GM21576 (cell line): Measurements from ENCODE around the gene PPP4C.
A peak's percentile ranks its signal among the peaks of the same experiment; 100 is the strongest.

Experiments
- ATAC-seq: cut with Tn5 transposase; IDR thresholded peaks from one replicate; pipeline ENCODE4 v1.9.1; 2021; ENCODE audit warnings: mild to moderate bottlenecking, moderate library complexity; ENCODE audit not compliant: unreplicated experiment

The PPP4C gene

DNA sequence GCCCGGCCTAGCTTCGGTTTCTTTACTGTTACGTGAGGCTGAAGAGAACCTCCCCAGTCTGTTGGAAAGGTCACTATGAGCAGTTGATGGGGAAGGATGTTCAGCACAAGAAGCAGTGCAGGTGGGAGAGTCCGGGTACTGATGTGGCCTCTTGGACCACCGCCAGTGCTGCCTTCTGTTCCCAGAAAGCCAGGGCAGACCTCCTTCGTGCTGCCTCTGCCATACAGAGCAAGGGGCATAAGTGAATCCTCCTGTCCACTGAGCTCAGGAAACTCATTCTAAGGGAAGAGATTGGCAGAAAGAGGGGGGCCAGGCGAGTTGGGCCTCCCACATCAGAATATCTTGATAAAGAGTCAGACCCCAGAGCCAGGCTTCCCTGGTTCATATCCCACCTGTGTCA lies 3.7 kb downstream of the PPP4C start:
- ATAC-seq: no peak

DNA sequence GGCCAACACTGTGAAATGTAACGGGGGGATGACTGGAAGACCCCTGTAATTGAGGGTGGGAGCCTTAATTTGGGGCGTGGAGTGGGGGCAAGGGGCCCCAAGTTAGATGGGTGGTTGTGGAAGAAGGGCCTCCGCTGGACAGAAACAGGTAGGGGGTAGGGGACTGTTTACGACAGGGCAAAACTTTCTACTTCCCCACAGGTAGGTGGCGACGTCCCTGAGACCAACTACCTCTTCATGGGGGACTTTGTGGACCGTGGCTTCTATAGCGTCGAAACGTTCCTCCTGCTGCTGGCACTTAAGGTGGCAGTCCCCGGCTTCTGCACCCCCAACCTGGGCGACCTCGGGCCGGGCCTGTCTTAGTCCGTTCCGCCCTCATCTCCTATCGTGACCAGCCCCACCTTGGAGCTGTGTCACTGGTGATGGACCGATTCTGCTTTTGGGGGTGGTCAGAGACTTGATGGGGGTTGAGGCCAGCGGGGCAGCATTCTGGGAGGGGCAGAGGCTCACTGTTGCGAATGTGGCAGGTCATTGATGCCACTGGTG lies 6.8 kb downstream of the PPP4C start:
- no peak for ATAC-seq

DNA sequence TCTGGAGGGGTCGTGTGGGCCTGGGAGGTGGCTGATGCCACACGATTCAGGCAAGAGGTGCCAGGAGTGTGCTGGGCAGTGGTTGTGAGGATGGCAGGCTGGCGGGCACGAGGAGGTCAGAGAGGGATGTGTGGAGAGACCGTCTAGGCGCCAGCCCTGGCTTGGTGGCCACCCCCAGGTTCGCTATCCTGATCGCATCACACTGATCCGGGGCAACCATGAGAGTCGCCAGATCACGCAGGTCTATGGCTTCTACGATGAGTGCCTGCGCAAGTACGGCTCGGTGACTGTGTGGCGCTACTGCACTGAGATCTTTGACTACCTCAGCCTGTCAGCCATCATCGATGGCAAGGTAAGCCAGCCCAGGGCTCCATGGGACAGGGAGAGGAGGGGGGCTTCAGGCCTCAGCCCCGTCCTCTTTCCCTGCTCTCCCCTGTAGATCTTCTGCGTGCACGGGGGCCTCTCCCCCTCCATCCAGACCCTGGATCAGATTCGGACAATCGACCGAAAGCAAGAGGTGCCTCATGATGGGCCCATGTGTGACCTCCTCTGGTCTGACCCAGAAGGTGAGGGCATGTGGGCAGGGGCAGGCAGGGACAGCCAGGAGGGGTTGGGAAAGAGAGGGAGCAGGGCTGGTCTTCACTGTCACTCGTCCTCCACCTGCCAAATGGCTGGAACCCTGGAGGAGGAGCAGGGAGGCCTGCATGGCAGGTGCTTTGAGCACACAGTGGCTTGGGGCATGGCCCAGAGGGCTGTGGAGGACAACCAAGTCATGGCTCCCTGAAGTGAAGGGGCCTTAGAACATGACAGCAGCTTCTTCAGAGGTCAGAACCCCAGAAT lies 7.6 kb downstream of the PPP4C start:
- no peak for ATAC-seq

DNA sequence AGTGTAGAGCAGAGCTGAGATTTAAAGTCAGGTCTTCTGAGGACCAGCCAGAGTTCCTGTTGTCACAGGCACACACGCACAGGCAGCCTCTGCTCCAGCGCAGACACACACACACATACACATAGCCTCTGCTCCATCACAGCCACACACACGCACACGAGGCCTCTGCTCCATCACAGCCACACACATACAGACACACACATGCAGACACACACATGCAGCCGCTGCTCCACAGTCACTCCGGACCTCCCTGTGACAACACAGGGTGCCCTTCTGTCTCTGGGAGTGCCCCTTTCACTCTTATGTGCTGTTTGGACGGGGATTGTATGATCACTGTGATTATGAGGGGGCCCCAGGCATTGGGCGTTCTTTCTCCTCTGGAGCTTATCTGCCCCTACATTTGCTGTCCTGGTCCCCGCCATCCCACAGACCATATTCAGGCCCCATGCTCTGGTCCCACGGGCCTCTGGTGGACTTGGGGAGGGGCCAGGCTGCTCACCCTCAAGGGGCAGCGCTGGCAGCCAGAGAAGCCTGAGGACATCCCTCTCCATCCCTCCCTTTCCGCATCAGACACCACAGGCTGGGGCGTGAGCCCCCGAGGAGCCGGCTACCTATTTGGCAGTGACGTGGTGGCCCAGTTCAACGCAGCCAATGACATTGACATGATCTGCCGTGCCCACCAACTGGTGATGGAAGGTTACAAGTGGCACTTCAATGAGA lies 8.5 kb downstream of the PPP4C start:
- ATAC-seq: no peak

DNA sequence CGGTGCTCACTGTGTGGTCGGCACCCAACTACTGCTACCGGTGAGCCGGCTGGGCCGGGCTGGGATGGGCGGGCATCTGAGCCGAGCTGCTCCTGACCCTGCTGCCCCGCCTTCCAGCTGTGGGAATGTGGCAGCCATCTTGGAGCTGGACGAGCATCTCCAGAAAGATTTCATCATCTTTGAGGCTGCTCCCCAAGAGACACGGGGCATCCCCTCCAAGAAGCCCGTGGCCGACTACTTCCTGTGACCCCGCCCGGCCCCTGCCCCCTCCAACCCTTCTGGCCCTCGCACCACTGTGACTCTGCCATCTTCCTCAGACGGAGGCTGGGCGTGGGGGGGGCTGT lies 9.0 kb downstream of the PPP4C start:
- no peak for ATAC-seq

DNA sequence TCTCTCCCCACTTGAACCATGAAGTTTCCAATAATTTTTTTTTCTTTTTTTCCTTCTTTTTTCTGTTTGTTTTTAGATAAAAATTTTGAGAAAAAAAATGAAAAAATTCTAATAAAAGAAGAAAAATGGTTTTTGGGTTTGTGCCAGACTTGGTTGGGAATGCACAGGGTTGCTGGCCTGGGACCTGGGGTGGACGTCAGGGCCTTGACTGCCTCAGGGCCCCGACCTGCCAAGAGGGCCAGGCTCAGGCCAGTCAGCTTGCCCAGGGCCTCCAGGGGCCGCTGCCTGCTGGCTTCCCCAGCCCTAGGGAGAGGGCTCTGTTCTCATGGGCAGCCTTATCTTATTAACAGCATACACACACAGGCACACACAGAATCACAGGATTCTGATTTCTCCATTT lies 9.5 kb downstream of the PPP4C start:
- ATAC-seq: no peak

DNA sequence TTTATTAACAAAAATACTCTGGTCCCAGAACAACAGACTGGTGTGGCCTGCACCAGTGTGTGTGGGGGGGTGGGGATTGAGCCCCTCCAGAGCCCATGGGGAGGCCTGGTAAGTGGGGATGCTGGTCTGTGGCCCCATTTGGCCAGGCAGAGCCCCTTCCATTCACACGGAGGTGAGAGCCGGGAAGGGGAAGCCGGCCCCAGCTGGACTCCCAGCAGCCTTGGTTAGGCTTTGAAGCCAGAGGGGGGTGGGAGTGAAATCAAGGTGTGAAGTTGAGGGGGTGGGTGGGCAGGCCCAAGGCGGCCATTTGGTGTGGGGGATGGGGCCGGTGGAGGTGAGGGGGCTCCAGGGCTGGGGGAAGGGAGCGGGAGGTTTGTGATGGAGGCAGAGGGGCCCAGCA lies 10.0 kb downstream of the PPP4C start:
- no peak for ATAC-seq

DNA sequence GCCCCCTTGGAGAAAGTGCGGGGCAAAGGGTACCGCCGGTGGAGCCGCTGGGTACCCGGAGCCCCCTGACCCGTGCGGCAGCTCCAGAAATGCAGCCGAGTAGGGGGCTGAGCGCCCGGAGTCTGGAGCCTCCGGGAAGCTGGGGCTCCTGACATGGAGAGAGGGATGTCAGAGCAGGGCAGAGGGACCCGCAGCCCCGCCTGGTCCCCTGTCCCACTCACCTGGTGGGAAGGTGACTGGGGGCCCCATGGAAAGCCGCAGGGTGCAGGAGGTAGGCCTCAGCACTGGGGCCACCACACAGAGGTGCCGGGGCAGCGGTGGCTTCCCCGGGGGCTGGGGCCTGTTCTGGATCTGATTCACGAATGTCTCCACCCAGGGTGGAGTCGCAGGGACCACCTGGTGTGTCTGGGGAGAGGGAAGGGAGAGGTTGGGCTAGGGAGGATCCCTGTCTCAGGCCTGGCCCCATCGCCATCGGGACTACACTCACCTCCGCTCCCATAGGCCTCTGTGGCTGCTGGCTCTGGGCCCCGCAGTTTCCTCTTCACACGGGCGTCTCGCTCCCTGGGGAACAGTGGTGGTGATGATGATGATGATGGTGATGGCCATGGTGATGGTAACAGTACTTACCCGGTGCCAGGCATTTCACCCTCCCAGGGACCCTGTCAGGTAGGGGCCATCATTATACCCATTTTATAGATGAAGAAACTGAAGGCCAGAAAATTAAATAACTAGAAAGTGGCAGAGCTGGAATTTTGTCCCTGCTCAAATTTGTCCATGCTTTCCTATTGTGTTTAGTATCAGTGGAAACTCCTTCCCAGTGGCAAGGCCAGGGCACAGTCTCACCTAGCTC lies 10.7 kb downstream of the PPP4C start:
- ATAC-seq: no peak

DNA sequence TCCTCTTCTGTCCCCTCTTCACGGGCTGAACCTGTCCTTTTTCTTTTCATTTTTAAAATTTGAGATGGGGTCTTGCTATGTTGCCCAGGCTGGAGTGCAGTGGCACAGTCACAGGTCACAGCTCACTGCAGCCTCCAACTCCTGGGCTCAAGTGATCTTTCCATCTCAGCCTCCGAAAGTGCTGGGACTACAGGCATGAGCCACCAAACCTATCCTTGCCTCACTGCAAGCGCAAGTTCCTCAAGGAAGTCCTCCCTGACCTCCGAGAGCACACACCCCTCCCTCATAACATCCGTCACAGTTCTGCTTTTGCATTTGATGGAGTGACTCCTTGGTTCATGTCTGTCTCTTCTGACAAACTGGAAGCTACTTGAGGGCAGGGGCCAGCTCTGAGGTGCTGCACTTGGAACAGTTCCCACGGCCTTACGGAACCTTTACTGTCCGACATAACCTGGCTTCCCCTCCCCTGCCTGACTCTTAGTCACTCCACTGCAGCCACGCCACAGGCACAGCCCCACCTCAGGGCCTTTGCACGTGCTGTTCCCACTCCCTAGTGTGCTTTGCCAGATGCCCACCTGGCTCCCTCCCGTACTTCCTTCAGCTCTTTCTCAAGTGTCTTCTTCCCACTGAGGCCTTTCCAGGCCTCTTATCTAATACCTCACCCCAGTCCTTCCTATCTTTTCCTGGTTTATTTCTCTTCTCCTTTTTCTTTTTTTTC lies 11.5 kb downstream of the PPP4C start:
- ATAC-seq: no peak

DNA sequence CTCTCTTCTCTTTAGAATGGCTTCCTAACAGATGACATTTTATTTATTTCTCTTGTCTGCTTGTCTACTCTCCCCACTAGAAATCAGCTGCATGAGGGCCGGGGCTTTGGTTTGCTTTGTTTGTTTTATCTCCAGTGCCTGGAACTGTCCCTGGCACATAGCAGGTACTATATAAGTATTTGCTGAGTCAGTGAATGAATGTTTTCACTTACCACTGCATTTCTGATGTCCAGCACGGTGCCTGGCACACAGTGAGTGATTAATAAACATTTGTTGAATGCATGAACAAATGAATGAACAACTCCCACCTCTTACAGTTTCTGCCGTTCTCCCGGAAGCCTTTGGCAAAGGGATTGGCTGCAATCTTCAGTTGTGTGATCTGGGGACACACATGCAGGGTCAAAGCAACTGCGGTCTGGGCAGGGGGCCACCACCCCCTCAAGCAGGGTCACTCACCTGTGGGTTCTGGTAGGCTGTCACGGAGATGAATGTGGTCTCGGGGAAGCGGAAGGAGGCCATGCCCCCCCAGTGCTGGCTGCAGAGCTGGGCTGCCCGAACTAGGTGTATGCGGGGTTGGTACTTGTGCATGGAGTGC lies 12.5 kb downstream of the PPP4C start:
- no peak for ATAC-seq

DNA sequence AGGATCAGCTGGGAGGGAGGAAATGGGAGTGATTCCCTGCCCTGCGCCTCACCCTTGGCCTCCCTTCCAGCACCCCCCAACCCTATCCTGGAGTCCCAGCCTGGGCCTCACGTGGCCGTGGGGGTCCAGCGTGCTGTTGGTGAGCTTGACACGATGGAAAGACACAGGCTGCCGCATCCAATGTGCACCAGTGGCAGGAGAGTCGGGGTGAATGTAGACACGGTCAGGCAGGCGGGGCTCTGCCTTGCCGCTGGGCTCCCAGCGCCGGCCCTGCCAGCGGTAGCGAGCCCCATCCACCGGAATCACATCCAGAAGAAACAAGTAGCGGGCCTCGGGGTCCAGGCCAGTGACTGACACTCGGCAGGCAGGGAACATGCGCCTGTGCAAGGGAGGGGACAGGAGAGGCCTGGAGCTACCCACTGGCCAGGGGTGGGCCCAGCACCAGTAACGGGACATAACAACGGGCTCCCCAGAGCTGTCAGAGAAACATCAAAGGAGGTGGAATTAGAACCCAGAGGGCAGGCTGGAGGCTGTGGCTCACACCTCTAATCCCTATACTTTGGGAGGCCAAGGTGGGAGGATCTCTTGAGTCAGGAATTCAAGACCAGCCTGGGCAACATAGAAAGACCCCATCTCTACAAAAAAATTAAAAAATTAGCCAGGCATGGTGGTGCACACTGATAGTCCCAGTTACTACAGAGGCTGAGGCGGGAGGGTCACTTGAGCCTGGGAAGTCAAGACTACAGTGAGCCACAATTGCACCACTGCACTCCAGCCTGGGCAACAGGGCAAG lies 13.2 kb downstream of the PPP4C start:
- ATAC-seq: no peak

DNA sequence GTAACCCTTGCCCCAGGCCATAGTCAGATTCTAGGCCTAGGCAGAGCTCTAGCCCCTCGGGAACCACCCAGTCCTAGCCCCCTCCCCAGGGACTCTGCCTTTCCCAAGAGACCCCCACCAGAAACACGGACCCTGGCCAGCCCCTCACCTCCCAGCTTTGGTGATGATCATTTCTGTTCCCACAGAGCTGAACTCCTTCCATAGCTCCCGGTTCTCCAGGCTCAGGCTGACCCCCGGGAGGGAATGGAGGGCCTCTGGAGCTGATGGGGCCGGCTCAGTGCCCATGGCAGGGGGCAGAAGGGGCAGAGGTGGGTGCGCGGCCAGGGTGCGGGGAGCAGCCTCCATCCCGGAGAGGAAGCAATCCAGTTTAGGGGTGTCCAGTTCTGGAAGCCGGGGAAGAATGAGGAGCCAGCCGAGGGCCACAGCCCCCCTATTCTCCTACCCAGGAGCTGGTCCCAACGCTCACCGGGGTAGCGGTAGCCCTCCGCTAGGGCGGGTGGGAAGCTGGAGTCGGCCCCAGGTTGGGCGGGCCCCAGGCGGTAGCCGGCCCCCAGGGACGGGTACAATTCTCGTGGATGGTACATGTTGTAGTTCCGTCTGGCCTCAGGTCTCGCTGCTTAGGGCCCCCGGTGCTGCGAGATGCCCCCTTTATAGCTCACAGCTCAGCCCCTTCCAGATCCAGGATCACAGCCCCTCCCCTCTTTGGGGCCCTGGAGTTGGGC lies 15.0 kb downstream of the PPP4C start:
- no peak for ATAC-seq

DNA sequence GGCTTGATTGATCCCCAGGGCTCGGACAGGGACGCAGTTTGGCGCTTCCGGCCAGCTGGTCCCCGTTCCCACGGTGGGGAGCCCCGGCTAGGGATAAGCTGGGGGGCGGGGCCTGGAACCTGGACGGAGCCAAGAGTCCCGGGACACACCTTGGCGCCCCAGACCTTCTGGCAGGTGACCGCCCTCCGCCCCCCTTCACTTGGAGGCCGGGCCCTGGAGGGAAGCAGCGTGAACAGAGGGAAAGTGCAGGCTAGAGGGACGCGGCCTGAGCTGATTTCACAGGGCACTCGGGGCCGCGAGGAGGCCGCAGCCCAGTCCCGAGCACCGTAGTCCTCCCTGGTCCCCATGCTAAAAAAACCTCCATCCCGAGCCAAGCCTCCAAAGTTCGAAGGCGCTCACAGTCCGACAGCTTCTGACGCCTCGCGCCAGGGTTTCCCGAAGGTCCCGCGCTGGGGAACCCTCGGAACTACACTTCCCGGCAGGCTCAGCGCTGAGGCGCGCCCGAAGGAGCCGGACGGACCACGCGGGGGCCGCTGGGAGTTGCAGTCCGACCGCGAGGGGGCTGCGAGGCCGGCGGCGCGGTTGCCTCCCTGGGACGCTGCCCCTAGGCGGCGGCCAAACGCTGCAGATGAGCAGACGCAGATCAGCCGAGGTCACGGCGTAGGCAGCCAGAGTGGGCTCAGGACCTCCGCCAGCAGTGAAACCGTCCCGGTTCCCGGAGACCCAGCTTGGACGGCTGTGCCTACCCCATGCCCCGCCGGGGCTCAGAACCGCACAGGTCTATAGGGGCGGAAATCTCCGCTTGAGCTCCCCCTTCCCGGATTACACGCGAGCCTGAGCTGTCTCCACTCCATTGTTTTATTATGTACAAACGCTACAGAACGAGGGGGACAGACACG lies 15.9 kb downstream of the PPP4C start, which contains the start of gene TBX6:
TBX6 (minus strand) TSS at position 451 of the 899 bp plus-strand sequence. CDS start 731 bp downstream, outside the sequence.
- ATAC-seq: peak; percentile 50

DNA sequence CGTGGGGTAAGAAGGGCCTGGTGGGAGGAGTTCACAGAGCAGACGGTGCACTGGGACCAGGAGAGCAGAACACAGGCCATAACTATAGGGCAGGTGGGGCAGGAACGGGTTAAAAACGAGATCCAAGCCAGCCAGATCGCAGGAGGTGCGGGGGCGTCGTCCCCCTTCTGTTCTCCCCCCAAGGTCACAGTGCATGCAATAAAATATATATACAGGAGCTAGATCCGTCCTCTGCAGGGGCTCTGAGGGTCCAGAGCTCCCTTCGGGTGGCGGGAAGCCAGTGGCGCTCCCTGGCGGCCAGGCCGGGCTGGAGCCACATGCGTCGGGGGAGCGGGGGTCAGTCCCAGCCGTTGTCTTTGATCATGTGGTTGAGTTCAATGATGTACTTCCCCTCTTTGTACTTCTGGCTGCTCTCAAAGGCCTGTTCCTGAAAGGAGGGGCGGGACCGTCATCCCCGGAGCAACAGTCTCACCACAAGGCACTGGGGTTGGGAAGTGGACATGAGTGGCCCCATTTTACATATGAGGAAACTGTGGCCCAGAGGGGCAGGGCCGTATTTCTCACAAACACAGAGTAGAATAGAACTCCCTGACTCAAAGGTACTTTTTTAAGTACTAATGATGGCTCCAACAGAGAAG lies 16.7 kb downstream of the PPP4C start:
- ATAC-seq: peak; percentile 36

DNA sequence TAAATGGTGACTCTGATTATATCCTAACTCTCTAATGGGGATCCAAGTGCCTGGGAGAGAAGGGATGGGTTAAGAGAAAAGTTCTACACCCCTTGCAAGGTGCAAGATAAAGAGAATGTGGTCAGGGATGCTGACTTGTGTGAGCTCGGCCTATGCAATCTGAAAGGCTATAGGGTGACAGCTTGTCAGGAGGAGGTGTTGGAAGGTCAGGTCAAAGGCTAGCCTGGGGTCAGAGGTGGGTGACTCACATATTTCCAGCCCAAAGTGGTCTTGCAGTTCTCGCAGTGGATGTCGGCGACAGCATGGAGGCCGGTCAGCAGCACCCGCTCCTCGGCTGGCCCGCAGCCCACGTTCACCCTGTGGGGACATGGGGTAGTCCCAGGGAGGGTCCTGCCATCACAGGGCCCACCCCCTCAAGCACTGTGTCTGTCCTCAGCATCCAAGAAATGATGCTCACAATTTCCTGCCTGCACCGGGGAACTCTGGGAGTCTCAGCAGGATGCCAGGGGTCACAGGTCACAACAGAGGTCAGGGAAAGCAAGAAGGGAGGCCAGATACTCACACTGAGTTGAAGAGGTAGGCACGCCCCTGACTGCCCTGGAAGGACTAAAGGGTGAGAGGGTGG lies 18.9 kb downstream of the PPP4C start:
- no peak for ATAC-seq

DNA sequence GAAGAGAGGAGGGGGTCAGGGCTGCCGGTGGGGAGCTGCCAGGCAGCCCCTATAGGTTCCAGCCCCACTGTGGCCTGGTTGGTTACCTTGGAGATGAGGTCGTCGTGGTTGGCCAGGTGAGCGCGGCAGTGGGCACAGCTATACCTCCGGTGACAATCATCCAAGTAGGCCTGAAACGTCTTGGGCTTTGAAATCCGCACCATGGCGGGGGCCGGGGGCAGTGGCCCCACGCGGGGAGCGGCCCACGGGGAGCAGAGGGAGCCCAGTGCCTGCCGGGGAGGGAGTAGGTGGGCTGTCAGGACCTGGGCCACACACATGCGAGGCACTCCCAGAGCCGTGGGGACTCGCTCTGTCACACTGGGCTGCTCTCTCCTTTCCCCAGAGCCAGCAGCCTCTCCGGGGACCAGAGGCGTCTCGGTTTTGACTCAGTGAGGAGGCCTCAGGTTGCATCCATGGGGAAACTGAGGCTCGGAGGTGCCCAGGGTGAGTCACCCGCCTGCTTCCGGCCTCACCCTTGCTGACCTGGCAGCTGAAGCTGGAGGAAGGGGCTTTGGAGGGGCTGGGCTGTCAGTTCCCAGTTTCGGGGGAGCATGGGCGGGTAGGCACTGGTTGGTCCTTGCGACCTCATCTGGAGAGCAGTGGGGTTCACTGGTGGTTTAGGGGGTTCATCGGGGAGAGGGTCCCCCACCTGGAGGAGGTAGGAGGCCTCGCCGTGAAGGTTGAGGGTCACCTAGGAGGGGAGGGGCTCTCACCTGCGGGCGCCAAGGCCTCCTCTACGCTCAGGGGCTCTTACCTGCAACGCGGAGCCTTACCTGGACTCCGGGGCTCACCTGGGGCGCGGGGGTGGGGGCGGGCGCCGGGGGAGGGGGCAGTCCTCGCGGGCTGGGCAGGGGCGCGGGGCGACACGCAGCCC lies 19.6 kb downstream of the PPP4C start:
- no peak for ATAC-seq
